RWPE2 (cell line): ENCODE data around the gene SSH2.

ENCODE experiments used
- ATAC-seq: fragments of 200-7000 bp; cut with Tn5 transposase; 3 replicates; pipeline ENCODE4 v1.9.1; 2021; ENCODE audit warnings: low read depth
- DNase-seq: peaks from one replicate; pipeline ENCODE4 v3.0.0-alpha.2; 2020; ENCODE audit warnings: low spot score
- H3K27ac ChIP-seq: fragments of 450-650 bp; 2 replicates; pipeline ENCODE4 v1.5.1; 2017; ENCODE audit warnings: mild to moderate bottlenecking; ENCODE audit not compliant: poor library complexity, severe bottlenecking
- H3K27me3 ChIP-seq: fragments of 250-450 bp; sonication (Bioruptor Pico); 2 replicates; pipeline ENCODE4 v1.5.1; 2021; ENCODE audit warnings: mild to moderate bottlenecking, moderate library complexity; ENCODE audit not compliant: insufficient read depth, poor library complexity, severe bottlenecking
- H3K36me3 ChIP-seq: fragments of 250-450 bp; sonication (Bioruptor Pico); 2 replicates; pipeline ENCODE4 v1.5.1; 2020; ENCODE audit warnings: low read depth, mild to moderate bottlenecking, moderate library complexity
- H3K4me1 ChIP-seq: fragments of 250-450 bp; sonication (Bioruptor Pico); 2 replicates; pipeline ENCODE4 v1.5.1; 2021; ENCODE audit warnings: mild to moderate bottlenecking, moderate library complexity; ENCODE audit not compliant: insufficient read depth, poor library complexity, severe bottlenecking
- H3K4me3 ChIP-seq: fragments of 250-450 bp; sonication (Bioruptor Pico); 2 replicates; pipeline ENCODE4 v1.5.1; 2021; ENCODE audit warnings: mild to moderate bottlenecking, moderate library complexity; ENCODE audit not compliant: severe bottlenecking
- H3K9me3 ChIP-seq: fragments of 250-450 bp; sonication (Bioruptor Pico); 2 replicates; pipeline ENCODE4 v1.5.1; 2021; ENCODE audit warnings: mild to moderate bottlenecking, moderate library complexity; ENCODE audit not compliant: severe bottlenecking
- CTCF ChIP-seq: fragments of 450-650 bp; IDR thresholded peaks from one replicate; pipeline ENCODE4 v1.5.1; 2017; ENCODE audit warnings: mild to moderate bottlenecking, moderate library complexity; ENCODE audit not compliant: poor library complexity, severe bottlenecking

SSH2 gene

GRCh38 chr17:29687596-29687995 is 242.4 kb downstream of the SSH2 start:
- Histone ChIP-seq H3K4me1 (peaks cover 6% of the 10 kb centered on the region), H3K27ac (no peak overlapping the region), H3K4me3 (no peak overlapping the region), H3K9me3 (no peaks in the 10 kb centered on the region), H3K36me3 (peaks cover 8% of the 10 kb centered on the region), H3K27me3 (no peaks in the 10 kb centered on the region)
- TF ChIP-seq CTCF: no peak
- DNase-seq (no peak), ATAC-seq (no peak)

- no peak for TF ChIP-seq CTCF
- DNase-seq: no peak
- Histone ChIP-seq H3K4me3 (no peak overlapping the region), H3K27me3 (no peaks in the 10 kb centered on the region), H3K36me3 (peaks cover 8% of the 10 kb centered on the region), H3K27ac (no peak overlapping the region), H3K4me1 (peaks cover 1% of the 10 kb centered on the region), H3K9me3 (no peaks in the 10 kb centered on the region)
- no peak for ATAC-seq
These were observed 242.9 kb downstream of the SSH2 start for GRCh38 chr17:29686993-29687590.

- no peaks in the 10 kb centered on the region for H3K9me3 ChIP-seq
- no peak for TF ChIP-seq CTCF
- no peak overlapping the region for H3K27ac ChIP-seq
- DNase-seq: no peak
- H3K36me3 ChIP-seq: peaks cover 11% of the 10 kb centered on the region
- H3K27me3 ChIP-seq: no peaks in the 10 kb centered on the region
- H3K4me1 ChIP-seq: no peaks in the 10 kb centered on the region
- ATAC-seq: no peak
- H3K4me3 ChIP-seq: no peak overlapping the region
These were observed 246.5 kb downstream of the SSH2 start for GRCh38 chr17:29683481-29683880.

GRCh38 chr17:29682987-29683386 is 247.0 kb downstream of the SSH2 start:
- H3K9me3 ChIP-seq: no peaks in the 10 kb centered on the region
- TF ChIP-seq CTCF: no peak
- H3K4me3 ChIP-seq: no peak overlapping the region
- H3K36me3 ChIP-seq: peaks cover 11% of the 10 kb centered on the region
- no peaks in the 10 kb centered on the region for H3K27me3 ChIP-seq
- no peak for ATAC-seq
- H3K4me1 ChIP-seq: no peaks in the 10 kb centered on the region
- no peak overlapping the region for H3K27ac ChIP-seq
- DNase-seq: no peak

GRCh38 chr17:29682054-29682453 is 248.0 kb downstream of the SSH2 start:
- H3K4me1 ChIP-seq: no peaks in the 10 kb centered on the region
- no peak overlapping the region for H3K4me3 ChIP-seq
- H3K9me3 ChIP-seq: no peaks in the 10 kb centered on the region
- no peaks in the 10 kb centered on the region for H3K27me3 ChIP-seq
- peaks cover 13% of the 10 kb centered on the region for H3K36me3 ChIP-seq
- no peak overlapping the region for H3K27ac ChIP-seq
- ATAC-seq: no peak
- no peak for TF ChIP-seq CTCF
- DNase-seq: no peak
